ENCODE data around the gene KCND3.
A peak's percentile ranks its signal among the peaks of the same experiment; 100 is the strongest.

KCND3 gene

GRCh38 chr1:111737216-111738132 is 252.0 kb downstream of the KCND3 start:
- no peak for DNase-seq

- DNase-seq, result no peak
Observed at GRCh38 chr1:111736548-111737215, 252.8 kb downstream of the KCND3 start.

GRCh38 chr1:111735858-111736544 is 253.5 kb downstream of the KCND3 start:
- DNase-seq, result peak; percentile 62

GRCh38 chr1:111735321-111735720 is 254.1 kb downstream of the KCND3 start:
- DNase-seq, result no peak

- no peak for DNase-seq
Observed at GRCh38 chr1:111734856-111735255, 254.6 kb downstream of the KCND3 start.

GRCh38 chr1:111734426-111734825 is 255.0 kb downstream of the KCND3 start:
- no peak for DNase-seq

- DNase-seq, result no peak
Observed at GRCh38 chr1:111733992-111734341, 255.5 kb downstream of the KCND3 start.

GRCh38 chr1:111733183-111733991 is 256.1 kb downstream of the KCND3 start:
- DNase-seq, result no peak

- DNase-seq, result no peak
Observed at GRCh38 chr1:111732718-111733117, 256.8 kb downstream of the KCND3 start.

- no peak for DNase-seq
Observed at GRCh38 chr1:111731956-111732355, 257.5 kb downstream of the KCND3 start.

- DNase-seq, result no peak
Observed at GRCh38 chr1:111730706-111731105, 258.8 kb downstream of the KCND3 start.

GRCh38 chr1:111729946-111730681 is 259.4 kb downstream of the KCND3 start:
- no peak for DNase-seq

GRCh38 chr1:111729271-111729921 is 260.1 kb downstream of the KCND3 start:
- no peak for DNase-seq

GRCh38 chr1:111727056-111727455 is 262.4 kb downstream of the KCND3 start:
- DNase-seq, result no peak

- no peak for DNase-seq
Observed at GRCh38 chr1:111725192-111725591, 264.3 kb downstream of the KCND3 start.

GRCh38 chr1:111723871-111724270 is 265.6 kb downstream of the KCND3 start:
- no peak for DNase-seq

GRCh38 chr1:111723091-111723806 is 266.2 kb downstream of the KCND3 start:
- no peak for DNase-seq

GRCh38 chr1:111720977-111721786 is 268.3 kb downstream of the KCND3 start:
- DNase-seq, result no peak
